Measurements from ENCODE around the gene RPLP2.
A peak's percentile ranks its signal among the peaks of the same experiment; 100 is the strongest.

RPLP2 gene

GRCh38 chr11:854601-855329, 45.0 kb downstream of the RPLP2 start:
- no peak for DNase-seq

GRCh38 chr11:855330-855674, 45.5 kb downstream of the RPLP2 start:
- no peak for DNase-seq

GRCh38 chr11:855796-856195, 46.0 kb downstream of the RPLP2 start:
- DNase-seq, result no peak

- DNase-seq, result no peak
Observed at GRCh38 chr11:856397-856796, 46.6 kb downstream of the RPLP2 start.

GRCh38 chr11:858053-858761, 48.4 kb downstream of the RPLP2 start:
- DNase-seq, result no peak

- DNase-seq, result no peak
Observed at GRCh38 chr11:858762-859339, 49.1 kb downstream of the RPLP2 start.

- peak; percentile 78 for DNase-seq
Observed at GRCh38 chr11:859394-860131, 49.8 kb downstream of the RPLP2 start.

GRCh38 chr11:860234-861104, 50.7 kb downstream of the RPLP2 start:
- no peak for DNase-seq

- DNase-seq, result no peak
Observed at GRCh38 chr11:861105-861479, 51.3 kb downstream of the RPLP2 start.

- DNase-seq, result no peak
Observed at GRCh38 chr11:862081-862661, 52.4 kb downstream of the RPLP2 start.

All from NCI-H1694 (cell line).